HG03045 (cell line): ENCODE results near the gene FSCN2.

Experiments used
- ATAC-seq: cut with Tn5 transposase; IDR thresholded peaks from one replicate; pipeline ENCODE4 v1.9.1; 2021; ENCODE audit warnings: mild to moderate bottlenecking, moderate library complexity; ENCODE audit not compliant: unreplicated experiment

Gene FSCN2

GRCh38 chr17:81489998-81490992 is 37.9 kb upstream of the FSCN2 start:
- no peak for ATAC-seq

GRCh38 chr17:81491181-81491581 is 37.0 kb upstream of the FSCN2 start:
- no peak for ATAC-seq

- no peak for ATAC-seq
These were observed 36.4 kb upstream of the FSCN2 start for GRCh38 chr17:81491761-81492160.

- no peak for ATAC-seq
These were observed 36.0 kb upstream of the FSCN2 start for GRCh38 chr17:81492202-81492601.

- no peak for ATAC-seq
These were observed 35.5 kb upstream of the FSCN2 start for GRCh38 chr17:81492706-81493105.

GRCh38 chr17:81493198-81494038 is 34.8 kb upstream of the FSCN2 start:
- ATAC-seq, result no peak

GRCh38 chr17:81494626-81495377 is 33.4 kb upstream of the FSCN2 start:
- no peak for ATAC-seq

- no peak for ATAC-seq
These were observed 29.1 kb upstream of the FSCN2 start for GRCh38 chr17:81498953-81499600.

- no peak for ATAC-seq
These were observed 28.6 kb upstream of the FSCN2 start for GRCh38 chr17:81499601-81499970.

GRCh38 chr17:81500047-81500446 is 28.1 kb upstream of the FSCN2 start:
- no peak for ATAC-seq

- no peak for ATAC-seq
These were observed 25.6 kb upstream of the FSCN2 start for GRCh38 chr17:81502471-81503017.

GRCh38 chr17:81503619-81504018 is 24.6 kb upstream of the FSCN2 start:
- no peak for ATAC-seq

GRCh38 chr17:81508639-81509206 is 19.5 kb upstream of the FSCN2 start:
- no peak for ATAC-seq

- ATAC-seq, result no peak
These were observed 18.8 kb upstream of the FSCN2 start for GRCh38 chr17:81509207-81509971.

- no peak for ATAC-seq
These were observed 18.0 kb upstream of the FSCN2 start for GRCh38 chr17:81509972-81510784.

GRCh38 chr17:81510785-81511553 is 17.2 kb upstream of the FSCN2 start:
- ATAC-seq, result no peak

- no peak for ATAC-seq
These were observed 16.7 kb upstream of the FSCN2 start for GRCh38 chr17:81511554-81511803.
